Right ventricle myocardium inferior (tissue), 1 donor: ENCODE results near the gene KLF3. TPM values are rescaled to one million over a fixed set of nuclear protein-coding genes. Genes with fewer than 3 reads are reported as not detected.
"Not testable (repeated sequence)": the region's sequence is repeated elsewhere in the genome, so short reads cannot be mapped to it uniquely, and the experiment has no call there.

Source experiments
- ATAC-seq: fragments of 200-7000 bp; cut with Tn5 transposase; one replicate; pipeline ENCODE4 v1.9.1; 2020; ENCODE audit warnings: mild to moderate bottlenecking, moderate library complexity
- DNase-seq: peaks from one replicate; pipeline ENCODE4 v3.0.0; 2021; ENCODE audit errors: missing footprints
- intact Hi-C: fragments of 100-400 bp; cut with DNase I; formaldehyde crosslinking; loops from one replicate; pipeline ENCODE4 v1.11.0; 2022
- long read RNA-seq: library from polyadenylated mRNA; unstranded; transcript quantifications from one replicate; pipeline ENCODE4 v2.0.0, GENCODE V29; 2021
- total RNA-seq: library from RNA; stranded (reverse); fragmentation: NEBNext Ultra II Directional; extraction: Animal tissue kit (Norgen Biotek cat#: 25700); gene quantifications from one replicate; pipeline ENCODE4 v1.2.1, GENCODE V29; 2021
- donor health status: DM: no; HTN: yes; CAD: no; lungs with severe emphysema.

Gene KLF3
- total RNA-seq: 18.9 TPM
- long read RNA-seq, full-length matches to known transcripts: 1 of 2 reads
- long read RNA-seq, partial matches to known transcripts: 1 of 2 reads
- long read RNA-seq, other reads (novel, unspliced or antisense): 0 of 2 reads

DNA sequence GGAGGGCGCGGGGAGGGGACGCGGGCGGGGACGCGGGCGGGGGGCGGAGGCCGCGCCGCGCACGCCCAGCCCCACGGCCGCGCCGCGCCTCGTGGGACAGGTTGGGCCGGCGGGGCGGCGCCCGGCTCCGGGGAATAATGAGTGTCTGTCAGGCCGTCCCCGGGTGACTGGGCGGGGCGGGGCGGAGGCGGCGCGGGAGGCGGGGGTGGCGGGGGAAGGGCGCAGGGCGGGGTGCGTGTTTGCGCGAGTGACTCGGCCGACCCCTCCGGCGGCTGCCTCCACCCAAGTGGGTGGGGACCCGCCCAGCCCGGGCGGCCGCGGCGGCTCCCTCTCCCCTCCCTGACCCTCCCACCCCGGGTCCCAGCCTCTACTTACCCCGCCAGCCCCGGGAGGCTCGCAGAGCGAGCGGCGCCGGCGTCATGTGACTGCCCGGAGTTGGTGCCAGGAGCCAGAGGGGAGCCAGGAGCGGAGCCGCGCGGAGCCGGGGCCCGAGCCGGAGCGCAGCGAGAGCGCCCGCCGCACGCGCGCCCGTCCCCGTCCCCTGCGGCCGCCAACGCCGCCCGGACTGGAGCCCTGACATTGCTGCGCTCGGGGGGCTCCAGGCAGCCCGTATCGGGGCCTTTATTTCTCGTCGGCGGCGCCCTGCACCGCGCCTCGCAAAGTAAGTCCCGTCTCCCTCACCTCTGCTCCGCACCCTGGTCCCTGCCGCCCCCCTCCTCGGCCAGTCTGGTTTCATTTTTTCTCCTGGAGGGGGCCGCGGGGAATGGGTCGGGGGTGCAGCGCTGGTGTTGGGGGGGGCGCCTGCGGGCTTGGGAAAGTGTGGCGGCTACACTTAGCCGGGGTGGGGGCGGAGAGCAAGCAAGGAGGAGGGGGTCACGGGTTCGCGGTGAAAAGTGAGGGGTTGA, at the start of gene KLF3:
TSS of gene KLF3 (plus strand) at position 399 of the 905 bp plus-strand sequence. CDS start 16,427 bp downstream, outside the sequence.
- intact Hi-C loops: loop anchor here (2.0 kb wide), 1 partner anchor 345 kb away; no protein-coding TSS in a partner anchor
- DNase-seq: peak; percentile 99

DNA sequence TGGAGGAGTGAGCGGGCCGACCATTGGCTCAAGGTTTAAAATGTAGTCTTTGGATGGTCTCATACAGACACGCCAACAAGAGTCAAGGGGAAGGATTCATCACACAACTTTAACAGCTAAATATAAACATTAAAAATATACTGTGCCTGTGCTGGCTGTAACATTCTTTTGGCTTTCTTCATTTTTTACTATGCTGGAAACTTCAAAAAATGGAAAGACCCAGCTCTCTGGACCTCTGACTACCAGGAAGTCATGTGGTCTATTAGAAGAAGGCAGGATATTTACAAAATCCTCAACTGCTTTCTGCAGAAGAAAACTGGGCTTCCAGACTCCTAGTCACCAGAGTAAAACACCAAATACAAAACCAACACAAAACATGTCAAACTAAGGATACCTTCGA, 49.8 kb upstream of the KLF3 start:
- intact Hi-C loops: no loop called here
- ATAC-seq: no peak
- DNase-seq: no peak

More for the DNA sequence above, at the start of gene KLF3:
- peak; percentile 90 for ATAC-seq

DNA sequence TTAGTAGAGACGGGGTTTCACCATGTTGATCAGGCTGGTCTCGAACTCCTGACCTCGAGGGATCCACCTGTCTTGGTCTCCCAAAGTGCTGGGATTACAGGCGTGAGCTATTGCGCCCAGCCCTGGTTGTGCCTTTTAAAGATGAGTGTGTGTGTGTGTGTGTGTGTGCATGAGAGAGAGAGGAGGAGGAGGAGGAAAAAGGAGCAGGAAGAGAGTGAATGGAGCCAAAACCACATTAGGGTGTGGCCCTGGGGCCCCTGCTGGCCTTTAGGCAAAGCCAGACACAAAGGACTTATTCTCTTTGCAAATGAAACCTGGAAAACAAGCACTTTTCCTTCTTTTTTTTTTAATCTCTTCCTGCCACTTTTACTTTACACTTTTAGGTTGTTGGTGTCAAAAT, 48.2 kb upstream of the KLF3 start:
- ATAC-seq (no peak), DNase-seq (no peak)
- intact Hi-C loops: no loop called here

DNA sequence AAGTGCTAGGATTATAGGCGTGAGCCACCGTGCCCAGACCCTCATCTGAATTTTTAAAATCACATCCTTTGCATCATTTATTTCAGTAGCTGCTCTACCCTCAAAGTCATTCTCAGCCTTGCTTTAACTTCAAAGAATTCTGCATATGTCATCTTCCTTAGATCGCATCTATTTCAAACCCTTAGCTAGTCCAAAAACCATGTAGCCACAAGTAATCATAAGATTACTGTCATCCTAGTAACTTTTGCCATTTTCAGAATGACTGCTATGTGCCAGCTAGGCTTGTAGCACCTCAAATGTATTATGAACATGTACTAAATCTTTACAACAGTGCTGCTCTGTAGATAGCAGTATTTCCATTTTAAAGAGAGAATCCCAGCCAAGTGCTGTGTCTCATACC, 45.5 kb upstream of the KLF3 start:
- ATAC-seq (no peak), DNase-seq (no peak)
- intact Hi-C loops: no loop called here

DNA sequence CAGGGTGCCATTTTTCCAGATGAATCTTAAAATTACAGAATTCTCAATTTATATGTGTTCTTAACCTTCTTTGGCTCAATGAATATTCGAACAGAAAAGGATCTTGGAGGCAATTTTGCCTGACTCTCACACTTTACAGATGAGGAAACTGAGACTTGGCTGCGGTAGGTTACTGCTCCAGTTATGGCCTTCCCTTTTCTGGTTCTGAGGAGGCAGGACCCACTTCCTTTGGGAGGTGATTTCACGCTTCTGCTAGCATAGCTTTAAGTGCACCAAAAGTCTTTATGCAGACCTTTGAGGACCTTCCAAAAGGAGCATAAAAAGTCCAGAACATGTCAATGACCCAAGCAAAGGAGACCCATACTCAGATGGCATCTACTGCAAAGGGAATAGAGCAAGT, 44.7 kb upstream of the KLF3 start:
- intact Hi-C loops: no loop called here
- ATAC-seq (no peak), DNase-seq (no peak)

DNA sequence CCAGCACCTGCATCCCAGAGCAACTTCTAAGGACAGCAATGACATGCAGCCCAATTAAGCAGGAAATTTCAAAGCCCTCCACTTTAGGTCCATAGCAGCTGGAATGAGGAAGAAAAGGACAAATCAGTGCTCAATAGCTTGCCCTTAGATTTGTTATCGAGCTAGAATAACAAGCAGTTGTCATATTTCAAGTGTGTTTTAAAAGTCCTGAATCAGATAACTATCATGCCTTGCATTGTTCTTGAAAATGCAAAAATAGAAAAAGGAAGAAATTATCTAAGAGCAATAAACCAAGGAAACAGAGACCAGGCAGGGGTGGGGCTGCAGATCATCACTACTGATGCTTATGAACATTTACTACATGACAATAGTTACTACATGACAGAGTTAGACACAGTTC, 43.9 kb upstream of the KLF3 start:
- ATAC-seq (no peak), DNase-seq (no peak)
- intact Hi-C loops: no loop called here

DNA sequence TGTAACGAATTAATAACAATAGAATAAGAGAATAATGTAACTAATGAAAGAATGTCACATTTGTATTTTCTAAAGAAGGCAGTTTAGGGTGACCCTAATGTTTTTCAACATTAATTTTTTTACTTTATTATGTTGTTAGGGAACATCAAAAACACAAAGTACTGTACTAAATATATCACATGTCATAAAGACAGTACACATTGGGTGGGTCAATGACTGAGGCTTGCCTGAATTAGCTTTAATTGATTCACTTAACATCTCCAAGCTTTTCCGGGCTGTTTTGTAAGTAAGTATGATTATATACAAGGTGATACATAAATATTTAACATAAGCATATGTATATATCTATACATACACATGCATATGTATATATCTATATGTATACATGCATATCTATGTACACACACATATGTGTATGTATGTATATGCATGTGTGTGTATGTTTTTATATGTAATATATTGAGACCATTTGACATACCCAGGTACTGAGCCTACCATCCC, 43.4 kb upstream of the KLF3 start:
- ATAC-seq (no peak), DNase-seq (no peak)
- intact Hi-C loops: no loop called here

DNA sequence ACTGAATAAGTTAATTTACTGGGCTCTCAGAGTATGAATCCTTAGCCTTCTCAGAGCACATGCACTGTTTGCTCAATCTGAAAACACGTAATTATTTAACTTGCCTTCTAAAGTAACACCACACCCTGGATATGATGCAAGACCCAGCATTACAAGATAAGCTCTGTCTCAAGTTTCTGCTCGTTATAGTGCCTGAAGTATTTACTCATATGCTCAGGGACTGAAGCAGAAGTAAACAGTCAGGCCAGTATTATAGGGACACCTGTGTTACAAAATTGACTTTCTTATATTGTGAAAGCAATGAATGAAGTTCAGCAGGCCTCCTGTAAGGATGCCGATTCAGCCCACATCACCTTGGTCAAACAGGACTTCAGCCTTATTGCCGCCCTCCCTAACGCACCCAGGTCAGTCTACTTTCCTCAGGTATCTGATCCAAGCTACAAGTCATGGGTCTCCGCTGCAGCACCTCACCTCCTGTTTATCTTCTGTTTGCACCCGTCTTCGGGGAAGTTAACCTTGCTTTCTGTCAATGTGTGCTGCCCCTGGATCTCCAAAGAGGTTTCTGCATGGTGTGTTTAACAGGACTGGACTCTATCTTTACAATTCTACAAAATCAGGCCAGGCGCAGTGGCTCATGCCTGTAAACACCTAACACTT, 42.8 kb upstream of the KLF3 start:
- peak; percentile 82 for ATAC-seq
- DNase-seq: no peak
- intact Hi-C loops: no loop called here

DNA sequence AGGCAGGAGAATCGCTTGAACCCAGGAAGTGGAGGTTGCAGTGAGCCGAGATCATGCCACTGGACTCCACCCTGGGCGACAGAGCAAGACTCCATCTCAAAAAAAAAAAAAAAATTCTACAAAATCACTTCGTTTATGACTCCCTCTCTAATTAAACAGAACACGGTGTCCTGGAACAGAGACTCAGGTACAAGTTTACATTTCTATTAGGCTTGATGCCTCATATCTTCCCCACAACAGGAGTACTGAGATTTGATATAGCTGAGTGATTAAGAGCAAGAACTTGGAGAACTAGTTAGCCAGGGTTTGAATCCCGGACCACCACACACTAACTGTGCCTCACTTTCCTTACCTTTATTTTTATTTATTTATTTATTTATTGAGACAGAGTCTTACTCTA, 42.2 kb upstream of the KLF3 start:
- intact Hi-C loops: no loop called here
- ATAC-seq (no peak), DNase-seq (no peak)

DNA sequence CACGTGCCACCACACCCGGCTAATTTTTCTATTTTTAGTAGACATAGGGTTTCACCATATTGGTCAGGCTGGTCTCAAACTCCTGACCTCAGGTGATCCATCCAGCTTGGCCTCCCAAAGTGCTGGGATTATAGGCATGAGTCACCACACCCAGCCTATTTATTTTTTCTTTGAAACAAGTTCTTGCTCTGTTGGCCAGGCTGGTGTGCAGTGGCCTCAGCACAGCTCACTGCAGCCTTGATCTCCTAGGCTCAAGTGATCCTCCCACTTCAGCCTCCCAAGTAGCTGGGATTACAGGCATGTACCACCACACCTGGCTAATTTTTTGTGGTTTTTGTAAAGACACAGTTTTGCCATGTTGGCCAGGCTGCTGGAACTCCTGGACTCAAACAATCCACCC, 41.7 kb upstream of the KLF3 start:
- ATAC-seq, intact Hi-C loops, DNase-seq: not testable (repeated sequence)

DNA sequence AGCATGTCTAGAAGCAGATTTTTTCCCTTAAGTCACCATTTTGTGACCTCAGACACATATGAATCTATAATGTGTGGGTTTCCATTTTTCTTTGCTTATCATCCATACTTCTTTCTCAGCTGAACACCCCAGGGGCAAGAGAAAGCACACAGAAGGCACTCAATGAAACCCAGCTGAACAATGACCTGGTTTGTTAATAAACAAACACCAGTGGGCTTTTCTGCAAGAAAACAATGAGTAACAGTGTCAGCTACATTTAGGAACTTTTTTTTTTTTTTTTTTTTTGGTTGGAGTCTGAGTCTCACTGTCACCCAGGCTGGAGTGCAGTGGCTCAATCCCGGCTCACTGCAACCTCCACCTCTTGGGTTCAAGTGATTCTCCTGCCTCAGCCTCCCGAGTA, 40.7 kb upstream of the KLF3 start:
- intact Hi-C loops: no loop called here
- ATAC-seq: no peak

DNA sequence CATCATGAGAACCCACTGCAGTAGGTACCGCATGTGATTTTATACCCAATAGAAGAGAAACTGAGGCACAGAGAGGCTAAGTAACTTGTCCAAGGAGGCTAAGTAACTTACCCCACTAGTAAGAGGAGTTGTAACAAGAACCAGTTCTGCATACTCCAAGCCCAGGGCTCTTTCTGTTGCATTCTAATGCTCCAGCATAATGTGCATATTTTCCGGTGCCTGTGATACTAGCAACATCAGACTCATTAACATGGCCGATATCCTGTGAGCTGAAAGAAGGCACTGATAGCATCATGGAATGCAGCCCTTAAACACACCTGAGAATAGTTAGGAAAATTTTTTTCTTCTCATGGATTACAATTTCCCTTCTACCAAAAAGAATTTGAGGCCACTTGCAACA, 39.7 kb upstream of the KLF3 start:
- ATAC-seq (no peak), DNase-seq (no peak)
- intact Hi-C loops: no loop called here

More for the DNA sequence above, 40.7 kb upstream of the KLF3 start:
- no peak for DNase-seq

DNA sequence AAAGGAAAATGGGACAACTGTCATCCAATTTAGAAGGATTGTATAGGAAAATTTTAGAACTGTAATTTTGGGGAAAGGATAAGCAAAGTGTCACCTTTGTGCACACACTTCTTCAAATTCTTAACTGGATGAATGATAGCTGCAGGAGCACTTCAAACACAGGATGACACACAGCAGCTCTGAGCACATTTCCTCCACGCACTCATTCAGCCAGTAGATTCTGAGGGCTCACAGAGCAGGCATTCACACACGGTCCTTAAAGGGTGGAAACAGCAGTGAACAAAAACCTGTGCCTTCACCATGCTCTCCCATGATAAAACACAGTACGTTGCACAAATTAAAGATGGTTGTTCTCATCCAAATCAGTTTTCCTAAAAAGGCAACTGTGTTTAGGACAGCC, 38.5 kb upstream of the KLF3 start:
- DNase-seq (no peak), ATAC-seq (no peak)
- intact Hi-C loops: no loop called here

DNA sequence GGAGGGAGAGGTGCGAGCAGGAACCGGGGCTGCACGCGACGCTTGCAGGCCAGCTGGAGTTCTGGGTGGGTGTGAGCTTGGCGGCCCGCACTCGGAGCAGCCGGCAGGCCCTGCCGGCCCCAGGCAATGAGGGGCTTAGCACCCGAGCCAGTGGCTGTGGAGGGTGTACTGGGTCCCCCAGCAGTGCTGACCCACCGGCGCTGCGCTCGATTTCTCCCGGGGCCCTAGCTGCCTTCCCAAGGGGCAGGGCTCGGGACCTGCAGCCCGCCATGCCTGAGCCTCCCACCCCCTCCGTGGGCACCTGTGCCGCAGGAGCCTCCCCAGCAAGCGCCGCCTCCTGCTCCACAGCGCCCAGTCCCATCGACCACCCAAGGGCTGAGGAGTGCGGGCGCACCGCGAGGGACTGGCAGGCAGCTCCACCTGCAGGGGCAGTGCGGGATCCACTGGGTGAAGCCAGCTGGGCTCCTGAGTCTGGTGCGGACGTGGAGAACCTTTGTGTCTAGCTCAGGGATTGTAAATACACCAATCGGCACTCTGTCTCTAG, 37.0 kb upstream of the KLF3 start:
- DNase-seq, ATAC-seq, intact Hi-C loops: not testable (repeated sequence)

DNA sequence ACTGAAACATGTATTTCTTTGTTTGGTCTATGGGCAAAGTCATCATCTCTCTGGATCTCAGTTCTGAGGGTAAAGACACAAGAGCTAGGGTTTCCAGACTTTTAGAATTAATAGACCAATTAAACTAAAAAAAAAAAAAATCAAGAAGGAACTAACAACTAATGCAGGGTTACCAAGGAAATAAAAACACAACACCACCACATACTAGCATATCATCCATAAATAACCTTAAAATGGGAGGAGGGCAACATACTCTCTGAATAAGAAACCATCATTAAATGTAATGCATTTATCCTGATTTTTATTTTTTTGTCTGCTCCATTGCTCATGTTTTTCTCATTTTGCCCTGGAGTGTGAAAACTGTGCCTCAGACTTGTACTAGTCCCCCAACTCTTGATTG, 33.5 kb upstream of the KLF3 start:
- intact Hi-C loops: no loop called here
- no peak for DNase-seq
- no peak for ATAC-seq

DNA sequence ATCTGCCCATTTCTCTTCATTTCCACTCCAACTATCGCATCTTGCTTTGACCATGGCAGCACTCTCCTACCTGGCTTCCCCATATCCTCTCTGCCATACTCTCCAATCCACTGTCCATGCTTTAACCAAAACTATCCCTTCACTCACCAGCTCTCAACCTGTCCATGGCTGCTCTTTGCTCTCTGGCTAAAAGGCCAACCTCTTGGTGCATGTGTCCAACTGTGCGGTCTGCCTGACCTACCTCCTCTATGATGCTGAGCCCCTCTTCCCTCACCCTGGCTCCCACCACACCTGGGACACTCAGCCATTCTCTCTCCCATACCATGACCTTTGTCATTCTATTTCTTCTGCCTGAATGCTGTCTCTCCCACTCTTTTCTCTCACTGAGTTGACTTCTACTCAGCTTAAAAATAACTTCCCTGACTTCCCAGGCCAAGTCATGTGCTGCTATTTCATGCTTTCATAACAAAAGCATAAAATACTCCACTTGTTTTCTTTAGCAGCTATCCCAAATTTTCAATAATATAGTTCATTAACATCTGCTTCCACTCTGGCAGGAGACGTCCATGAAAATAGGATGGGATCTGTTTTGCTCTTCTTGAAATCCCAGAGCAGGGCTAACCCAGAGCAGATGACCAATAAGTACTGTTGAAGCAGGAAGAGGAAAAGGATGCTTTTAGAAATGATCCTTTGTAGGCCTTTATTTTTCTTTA, 29.8 kb upstream of the KLF3 start:
- intact Hi-C loops: no loop called here
- no peak for DNase-seq
- ATAC-seq: no peak

DNA sequence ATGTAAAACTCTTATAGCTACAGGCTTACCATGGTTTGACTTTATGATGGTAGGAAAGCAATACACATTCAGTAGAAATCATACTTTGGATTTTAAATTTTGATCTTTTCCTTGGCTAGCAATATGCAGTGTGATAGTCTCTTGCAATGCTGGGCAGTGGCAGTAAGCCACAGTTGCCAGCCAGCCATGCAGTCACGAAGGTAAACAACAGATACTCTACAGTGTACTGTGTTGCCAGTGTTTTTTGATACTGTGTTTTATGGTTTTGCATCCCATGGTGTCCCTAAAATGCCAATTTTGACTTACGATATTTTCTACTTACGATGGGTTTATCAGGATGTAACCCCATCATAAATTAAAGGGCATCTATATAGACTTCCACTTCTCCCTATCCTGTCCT, 24.8 kb upstream of the KLF3 start:
- no peak for DNase-seq
- ATAC-seq: no peak
- intact Hi-C loops: no loop called here

DNA sequence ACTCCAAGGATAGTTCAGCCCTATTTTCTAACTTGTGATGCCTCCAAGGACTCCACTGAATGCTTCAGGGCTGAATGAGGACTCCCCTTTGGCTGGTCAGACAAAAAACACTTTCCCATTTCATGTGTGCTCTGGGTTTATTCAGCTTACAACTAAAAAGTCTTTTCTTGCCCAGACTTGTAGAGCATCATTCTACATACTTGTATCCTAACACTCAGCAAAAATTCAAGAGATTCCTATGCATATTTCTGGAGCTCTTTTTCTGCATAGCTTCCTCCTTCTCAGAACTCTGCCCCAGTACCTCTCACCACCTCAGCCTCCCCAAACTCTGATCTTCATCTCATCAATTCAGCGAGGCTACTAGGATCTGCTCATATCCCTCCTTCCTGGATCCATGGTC, 22.2 kb upstream of the KLF3 start:
- DNase-seq (no peak), ATAC-seq (no peak)
- intact Hi-C loops: no loop called here

DNA sequence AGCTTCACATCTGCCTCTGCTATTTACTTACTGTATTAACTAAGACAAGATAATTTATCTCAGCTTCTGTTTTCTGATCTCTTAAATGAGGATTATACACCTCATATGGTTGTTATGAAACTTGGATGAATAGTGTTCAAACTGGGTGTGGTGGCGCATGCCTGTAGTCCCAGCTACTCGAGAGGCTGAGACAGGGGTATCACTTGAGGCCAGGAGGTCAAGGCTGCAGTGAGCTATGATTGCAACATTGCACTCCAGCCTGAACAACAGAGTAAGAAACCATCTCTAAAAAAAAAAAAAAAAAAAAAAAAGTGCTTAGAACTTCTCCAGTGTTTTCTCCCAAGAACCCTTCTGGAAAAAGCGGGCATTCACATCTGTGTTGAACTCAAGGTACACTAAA, 19.8 kb upstream of the KLF3 start:
- DNase-seq (no peak), ATAC-seq (no peak)
- intact Hi-C loops: no loop called here
